Spinal cord (tissue), 10 donors: ENCODE results near the gene BIK. TPM values are rescaled to one million over a fixed set of nuclear protein-coding genes. Genes with fewer than 3 reads are reported as not detected.

Experiments used
- DNase-seq, 6 donors: peaks; one replicate each; pipeline versions ENCODE4 v3.0.0 to v3.0.0-alpha.2; 2013 to 2015; ENCODE audit warnings: low spot score in 6 of 6, low read depth in 4 of 6
- H3K27ac ChIP-seq: one replicate; pipeline ENCODE4 v1.5.1; 2013; ENCODE audit warnings: low read depth, low read length, control low read depth
- H3K27me3 ChIP-seq: one replicate; pipeline ENCODE4 v1.6.1; 2013; ENCODE audit warnings: low read length; ENCODE audit not compliant: control insufficient read depth, insufficient read depth
- H3K36me3 ChIP-seq: one replicate; pipeline ENCODE4 v1.6.1; 2013; ENCODE audit warnings: low read length; ENCODE audit not compliant: control insufficient read depth, insufficient read depth
- H3K4me1 ChIP-seq: one replicate; pipeline ENCODE4 v1.6.1; 2013; ENCODE audit warnings: low read length; ENCODE audit not compliant: control insufficient read depth, insufficient read depth
- H3K4me3 ChIP-seq: one replicate; pipeline ENCODE4 v1.5.1; 2013; ENCODE audit warnings: low read depth, low read length, control low read depth
- H3K9me3 ChIP-seq: one replicate; pipeline ENCODE4 v1.6.1; 2013; ENCODE audit warnings: low read length; ENCODE audit not compliant: control insufficient read depth, insufficient read depth
- WGBS: methylation state at CpG from one replicate; pipeline ENCODE4 v1.1.5; 2013; ENCODE audit warnings: missing lambda C conversion rate; ENCODE audit not compliant: insufficient coverage; 5-methylcytosine and 5-hydroxymethylcytosine counted together
- polyA plus RNA-seq, 2 donors: library from polyadenylated mRNA; unstranded; fragments of 120-200 nt; gene quantifications; one replicate each; pipeline ENCODE4 v1.2.1, GENCODE V29; 2013; ENCODE audit not compliant: insufficient read length in 2 of 2
- total RNA-seq, 2 donors: library from RNA; depleted of rRNA in 1 of 2; stranded (reverse); fragments of 120-200 nt in 1 of 2; fragments of >200 nt in 1 of 2; gene quantifications; one replicate each; pipeline versions ENCODE4 v1.2.3 to v1.2.4, GENCODE V29; 2013 to 2014
- donor health status: healthy.

Gene BIK
- total and polyA plus RNA-seq, 4 donors: 0.50 to 1.1 (median 0.90) TPM

DNA sequence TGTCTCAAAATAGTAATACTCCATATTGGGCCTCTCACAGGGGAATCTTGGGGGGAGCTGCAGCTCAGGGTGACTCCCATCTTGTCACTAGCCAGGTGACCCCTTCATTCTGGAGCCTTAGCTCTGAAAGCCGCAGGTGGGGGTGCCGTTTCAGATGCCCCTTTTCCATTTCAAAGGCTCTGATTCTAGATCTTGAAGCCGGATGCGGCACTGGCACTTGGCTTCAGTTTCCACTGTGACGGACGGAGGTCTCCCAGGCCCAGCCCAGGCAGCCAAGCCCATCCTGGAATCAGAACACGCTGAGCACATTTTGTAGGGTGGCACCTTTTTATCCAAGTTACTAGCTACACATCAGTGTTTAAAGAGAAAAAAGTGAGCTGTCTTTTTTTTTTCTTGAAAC, 6.4 kb downstream of the BIK start:
- Histone ChIP-seq H3K36me3 (peaks cover 8% of the 10 kb centered on the region), H3K4me1 (no peaks in the 10 kb centered on the region), H3K9me3 (no peaks in the 10 kb centered on the region), H3K27me3 (peaks cover 14% of the 10 kb centered on the region), H3K27ac (no peak overlapping the region), H3K4me3 (no peak overlapping the region)
- no peak for DNase-seq
- WGBS: 91% methylated on average over 4 of the region's 7 CpGs

DNA sequence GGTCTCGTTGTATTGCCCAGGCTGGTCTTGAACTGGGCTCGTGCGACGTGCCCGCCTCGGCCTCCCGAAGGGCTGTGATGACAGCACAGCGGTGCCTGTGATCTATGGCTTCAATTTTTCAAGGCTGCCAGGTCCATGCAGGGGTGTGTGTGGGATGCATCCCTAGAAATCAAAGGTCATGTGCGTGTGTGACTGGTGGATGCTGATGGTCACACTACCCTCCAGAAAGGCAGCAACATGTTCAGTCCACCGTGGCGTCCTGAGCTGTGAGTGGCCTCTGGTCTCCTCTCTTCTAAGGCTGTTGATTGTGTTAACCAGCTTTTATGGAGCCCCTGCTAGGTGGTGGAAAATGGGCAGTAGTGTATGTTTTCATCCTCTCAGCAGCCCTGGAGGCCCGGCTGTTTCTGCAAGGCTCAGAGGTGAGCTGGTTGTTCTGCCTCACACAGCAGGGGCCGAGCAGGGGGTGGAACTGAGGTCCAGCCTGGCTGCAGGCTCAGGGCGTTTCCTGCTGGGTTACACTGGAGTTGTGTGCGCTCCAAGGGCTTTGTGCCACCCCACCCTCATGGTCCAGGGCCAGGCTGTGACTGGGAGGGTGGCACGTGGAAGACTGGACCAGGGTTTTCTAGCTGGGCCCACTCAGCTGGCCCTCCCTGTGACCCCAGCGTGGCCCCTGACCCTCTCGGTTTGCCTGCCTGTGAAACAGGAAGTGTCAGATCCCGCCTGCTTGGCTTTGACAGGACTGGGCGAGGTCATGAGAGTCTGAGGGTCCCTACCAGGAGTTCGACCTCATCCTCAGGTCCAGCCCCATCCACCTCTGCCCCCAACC, 7.7 kb downstream of the BIK start:
- Histone ChIP-seq H3K36me3 (peaks cover 8% of the 10 kb centered on the region), H3K4me1 (no peaks in the 10 kb centered on the region), H3K27ac (no peak overlapping the region), H3K27me3 (peaks cover 6% of the 10 kb centered on the region), H3K9me3 (no peaks in the 10 kb centered on the region), H3K4me3 (no peak overlapping the region)
- WGBS: 65% methylated on average over 21 of the region's 21 CpGs
- DNase-seq: no peak

DNA sequence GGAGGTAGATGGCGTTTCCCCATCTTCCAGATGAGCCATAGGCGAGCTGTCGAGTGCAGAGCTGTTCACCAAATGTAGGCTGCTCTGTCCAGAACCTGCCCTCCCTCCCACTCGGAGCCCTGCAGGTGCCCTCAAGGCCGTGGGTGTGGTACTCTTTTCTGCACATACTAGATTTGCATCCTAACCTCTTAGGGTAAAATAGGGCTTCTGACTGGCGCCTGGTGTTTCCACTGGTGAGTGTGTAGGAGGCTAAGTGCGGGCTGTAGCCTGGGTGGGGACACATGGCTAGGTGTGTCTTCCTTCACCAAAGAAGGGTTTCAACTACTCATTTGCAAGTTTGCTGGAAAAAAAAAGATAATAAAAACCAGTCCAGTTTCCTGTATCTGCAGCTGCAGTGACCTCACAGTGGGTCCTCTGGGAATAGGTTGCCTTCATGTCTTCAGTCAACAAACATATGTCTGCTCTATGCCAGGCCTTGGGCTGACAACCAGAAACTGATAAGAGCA, 8.5 kb downstream of the BIK start:
- 79% methylated on average over 3 of the region's 7 CpGs for WGBS
- H3K27ac ChIP-seq: no peak overlapping the region
- H3K4me3 ChIP-seq: no peak overlapping the region
- no peaks in the 10 kb centered on the region for H3K4me1 ChIP-seq
- peaks cover 8% of the 10 kb centered on the region for H3K36me3 ChIP-seq
- no peaks in the 10 kb centered on the region for H3K9me3 ChIP-seq
- DNase-seq: no peak
- peaks cover 3% of the 10 kb centered on the region for H3K27me3 ChIP-seq

DNA sequence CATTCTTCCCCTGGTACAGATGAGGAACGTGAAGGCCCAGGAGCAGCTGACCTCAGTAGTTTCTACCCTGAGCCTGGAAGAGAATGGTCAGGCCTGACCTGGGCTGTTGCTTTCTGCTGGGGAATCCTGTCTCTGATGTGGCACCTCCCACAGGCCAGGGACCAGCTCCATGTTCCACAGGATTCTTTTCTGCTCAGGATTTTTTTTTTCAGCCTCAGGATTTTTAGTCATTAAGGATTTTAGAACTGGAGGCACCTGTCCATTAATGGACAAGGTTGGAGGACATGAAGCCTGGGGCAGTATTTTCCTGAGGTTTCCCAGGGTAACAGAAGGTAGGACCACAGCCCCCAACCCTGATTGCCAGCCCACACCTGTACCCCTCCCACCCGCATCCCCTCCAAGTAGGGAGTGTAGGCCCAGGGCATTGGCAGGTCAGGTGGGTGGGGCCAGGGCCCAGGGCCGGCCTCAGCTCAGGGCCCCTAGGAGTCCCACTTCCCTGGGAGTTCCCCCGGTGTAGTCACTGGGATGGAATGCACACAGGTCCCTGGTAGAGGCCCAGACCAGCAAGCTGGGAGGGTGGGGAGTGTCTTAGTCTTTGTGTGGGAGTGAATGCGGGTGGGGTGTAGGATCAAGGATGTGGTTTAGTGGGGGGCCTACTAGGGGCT, 16.1 kb downstream of the BIK start:
- no peak for DNase-seq
- H3K27me3 ChIP-seq: no peaks in the 10 kb centered on the region
- 64% methylated on average over 4 of the region's 5 CpGs for WGBS
- no peak overlapping the region for H3K27ac ChIP-seq
- peaks cover 34% of the 10 kb centered on the region for H3K36me3 ChIP-seq
- H3K9me3 ChIP-seq: no peaks in the 10 kb centered on the region
- peaks cover 2% of the 10 kb centered on the region for H3K4me1 ChIP-seq
- H3K4me3 ChIP-seq: no peak overlapping the region

DNA sequence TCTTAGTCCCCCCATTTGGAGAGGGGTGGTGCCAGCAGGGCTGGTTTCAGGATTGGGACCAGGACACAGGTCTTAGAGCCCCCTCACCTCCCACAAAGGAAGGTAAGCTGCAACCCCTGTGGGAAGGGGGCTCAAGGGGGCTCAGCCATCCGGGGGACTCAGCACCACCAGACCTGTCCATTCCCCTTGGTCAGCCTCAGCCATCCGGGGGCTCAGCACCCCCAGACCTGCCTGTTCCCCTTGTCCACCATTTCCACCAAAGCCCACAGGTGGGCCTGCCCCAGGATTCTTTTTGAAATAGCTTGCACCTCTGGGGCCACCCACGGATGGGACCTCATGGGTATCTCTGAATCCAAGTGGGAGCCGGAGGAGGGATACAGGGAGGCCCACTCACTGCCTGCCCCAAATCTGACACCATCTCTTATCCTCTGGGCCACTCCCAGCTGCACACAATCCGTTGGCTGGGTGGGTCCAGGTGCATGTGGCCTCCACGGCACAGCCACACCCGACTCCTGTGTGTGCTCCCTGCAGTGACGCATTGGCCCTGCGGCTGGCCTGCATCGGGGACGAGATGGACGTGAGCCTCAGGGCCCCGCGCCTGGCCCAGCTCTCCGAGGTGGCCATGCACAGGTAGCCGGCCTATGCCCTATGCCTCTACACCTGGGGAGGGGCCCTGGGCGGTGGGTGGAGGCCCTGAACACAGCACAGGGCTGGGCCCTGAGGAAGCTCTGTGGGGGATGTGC, 16.8 kb downstream of the BIK start:
- H3K9me3 ChIP-seq: no peaks in the 10 kb centered on the region
- H3K4me1 ChIP-seq: peaks cover 2% of the 10 kb centered on the region
- WGBS: 95% methylated on average over 16 of the region's 17 CpGs
- no peak overlapping the region for H3K27ac ChIP-seq
- H3K27me3 ChIP-seq: no peaks in the 10 kb centered on the region
- H3K36me3 ChIP-seq: peaks cover 41% of the 10 kb centered on the region
- no peak for DNase-seq
- no peak overlapping the region for H3K4me3 ChIP-seq

DNA sequence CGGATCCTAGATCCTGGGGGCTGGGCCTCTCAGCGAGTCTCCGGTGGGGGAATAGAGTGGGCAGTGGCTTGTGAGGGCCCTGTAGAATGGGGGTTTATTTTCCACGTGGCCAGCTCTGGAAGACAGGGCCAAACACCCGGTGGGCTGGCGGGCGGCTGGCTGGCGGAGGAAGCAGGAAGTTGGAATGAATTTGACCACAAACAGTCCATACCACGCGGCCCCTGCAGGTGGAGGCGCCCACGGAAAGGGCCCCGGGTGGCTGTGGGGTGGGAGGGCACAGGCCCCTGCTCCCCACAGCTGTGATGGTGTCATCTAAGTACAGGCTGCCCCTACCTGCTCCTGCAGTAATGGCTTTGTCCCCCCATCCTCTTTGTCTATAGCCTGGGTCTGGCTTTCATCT, 17.6 kb downstream of the BIK start:
- Histone ChIP-seq H3K4me1 (peaks cover 2% of the 10 kb centered on the region), H3K4me3 (no peak overlapping the region), H3K27me3 (no peaks in the 10 kb centered on the region), H3K27ac (no peak overlapping the region), H3K9me3 (no peaks in the 10 kb centered on the region), H3K36me3 (peaks cover 49% of the 10 kb centered on the region)
- DNase-seq: no peak
- 83% methylated on average over 9 of the region's 13 CpGs for WGBS

DNA sequence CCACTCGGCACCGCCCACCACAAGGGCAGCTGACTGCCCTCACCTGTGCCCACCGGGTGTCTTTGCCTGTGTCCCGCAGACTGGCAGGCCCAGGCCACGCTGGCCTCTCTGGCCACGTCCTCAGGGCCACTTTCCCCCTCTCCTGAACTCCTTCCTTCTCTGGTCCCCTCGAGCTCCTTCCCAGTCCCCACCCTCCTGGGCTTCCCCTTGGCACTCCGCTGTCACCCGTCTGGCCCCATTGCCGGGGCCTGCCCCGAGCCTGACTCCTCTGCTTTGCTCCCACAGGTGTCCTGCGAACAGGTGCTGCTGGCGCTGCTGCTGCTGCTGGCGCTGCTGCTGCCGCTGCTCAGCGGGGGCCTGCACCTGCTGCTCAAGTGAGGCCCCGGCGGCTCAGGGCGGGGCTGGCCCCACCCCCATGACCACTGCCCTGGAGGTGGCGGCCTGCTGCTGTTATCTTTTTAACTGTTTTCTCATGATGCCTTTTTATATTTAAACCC, 18.4 kb downstream of the BIK start:
- Histone ChIP-seq H3K36me3 (peaks cover 56% of the 10 kb centered on the region), H3K27ac (no peak overlapping the region), H3K9me3 (no peaks in the 10 kb centered on the region), H3K4me3 (no peak overlapping the region), H3K27me3 (no peaks in the 10 kb centered on the region), H3K4me1 (peaks cover 2% of the 10 kb centered on the region)
- no peak for DNase-seq
- 52% methylated on average over 18 of the region's 20 CpGs for WGBS

DNA sequence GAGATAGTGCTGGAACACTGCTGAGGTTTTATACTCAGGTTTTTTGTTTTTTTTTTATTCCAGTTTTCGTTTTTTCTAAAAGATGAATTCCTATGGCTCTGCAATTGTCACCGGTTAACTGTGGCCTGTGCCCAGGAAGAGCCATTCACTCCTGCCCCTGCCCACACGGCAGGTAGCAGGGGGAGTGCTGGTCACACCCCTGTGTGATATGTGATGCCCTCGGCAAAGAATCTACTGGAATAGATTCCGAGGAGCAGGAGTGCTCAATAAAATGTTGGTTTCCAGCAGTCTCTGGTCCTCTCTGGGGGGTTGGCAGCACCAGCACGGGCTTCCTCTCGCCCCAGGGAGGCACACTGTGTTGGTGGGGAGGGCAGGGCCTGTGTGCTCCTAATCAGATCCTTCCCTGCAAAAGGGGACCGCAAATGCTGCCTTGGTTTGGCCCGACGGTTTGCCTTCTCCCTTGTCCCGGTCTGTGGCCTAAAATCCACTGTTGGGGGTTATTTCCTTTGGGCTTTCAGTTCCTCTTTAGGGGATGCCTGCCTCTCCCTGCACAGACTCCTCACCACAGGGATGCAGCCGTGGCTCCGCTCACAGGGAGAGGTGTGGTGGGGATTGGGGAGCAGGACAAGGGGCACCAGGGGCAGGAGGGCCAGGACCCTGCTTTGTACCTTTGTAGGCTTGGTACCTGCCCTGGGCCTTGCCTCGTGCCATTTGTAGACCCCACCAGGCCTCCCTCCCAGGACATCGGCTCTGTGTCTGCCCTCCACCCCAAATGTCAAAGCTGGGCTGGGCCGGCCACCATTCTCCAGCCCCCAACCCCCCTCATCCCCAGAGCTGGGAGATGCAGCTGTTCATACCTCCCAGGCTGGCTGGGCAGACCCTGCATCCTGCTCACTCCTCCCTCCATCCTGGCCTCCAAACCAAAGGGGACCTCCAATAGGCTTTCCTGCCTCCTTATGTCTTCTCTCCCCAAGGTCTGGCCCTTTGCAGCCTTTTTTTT, 19.2 kb downstream of the BIK start:
- WGBS: 45% methylated on average over 10 of the region's 16 CpGs
- H3K36me3 ChIP-seq: peaks cover 64% of the 10 kb centered on the region
- no peaks in the 10 kb centered on the region for H3K27me3 ChIP-seq
- H3K9me3 ChIP-seq: no peaks in the 10 kb centered on the region
- H3K4me3 ChIP-seq: no peak overlapping the region
- no peak for DNase-seq
- no peak overlapping the region for H3K27ac ChIP-seq
- peaks cover 2% of the 10 kb centered on the region for H3K4me1 ChIP-seq
